IgD-negative memory B cell (primary cell): ENCODE measurements around the gene NUDT7. TPM values are rescaled to one million over a fixed set of nuclear protein-coding genes. Genes with fewer than 3 reads are reported as not detected.

Source experiments
- H3K27ac Mint-ChIP-seq, 3 donors: one replicate each; pipeline ENCODE4 v1.8.0; 2020 to 2022; ENCODE audit warnings: mild to moderate bottlenecking in 3 of 3, mixed read lengths in 3 of 3, moderate library complexity in 1 of 3
- H3K27me3 Mint-ChIP-seq: one replicate; pipeline ENCODE4 v1.8.0; 2021; ENCODE audit warnings: mixed read lengths
- H3K36me3 Mint-ChIP-seq: one replicate; pipeline ENCODE4 v1.8.0; 2020; ENCODE audit warnings: mild to moderate bottlenecking, mixed read lengths
- H3K4me1 Mint-ChIP-seq, 3 donors: one replicate each; pipeline ENCODE4 v1.8.0; 2020 to 2022; ENCODE audit warnings: mixed read lengths in 3 of 3, mild to moderate bottlenecking in 1 of 3
- H3K4me3 Mint-ChIP-seq, 4 donors: one replicate each; pipeline ENCODE4 v1.8.0; 2020 to 2022; ENCODE audit warnings: mild to moderate bottlenecking in 4 of 4, mixed read lengths in 4 of 4, moderate library complexity in 3 of 4
- H3K9me3 Mint-ChIP-seq, 3 donors: one replicate each; pipeline ENCODE4 v1.8.0; 2020 to 2021; ENCODE audit warnings: mixed read lengths in 3 of 3, mild to moderate bottlenecking in 1 of 3
- polyA plus RNA-seq: library from polyadenylated mRNA; unstranded; fragments of 300-500 nt; fragmentation: Illumina TruSeq; gene quantifications from one replicate; pipeline ENCODE4 v1.2.3, GENCODE V29; 2021

NUDT7 gene
- polyA plus RNA-seq, 1 donor from 2014 or later: 8.8 TPM

GRCh38 chr16:77782694-77783093 lies 60.4 kb downstream of the NUDT7 start:
- Mint-ChIP-seq H3K4me1 (peaks cover 0 to 6% (median 3%) of the 10 kb centered on the region in 3 donors), H3K27me3 (peaks cover 16% of the 10 kb centered on the region), H3K4me3 (no peak overlapping the region), H3K36me3 (no peaks in the 10 kb centered on the region), H3K27ac (no peak overlapping the region), H3K9me3 (peaks cover 0 to 2% (median 0%) of the 10 kb centered on the region in 3 donors)

GRCh38 chr16:77784441-77785372 lies 62.4 kb downstream of the NUDT7 start:
- Mint-ChIP-seq H3K27me3 (peaks cover 30% of the 10 kb centered on the region), H3K4me1 (peaks cover 0 to 10% (median 6%) of the 10 kb centered on the region in 3 donors), H3K36me3 (no peaks in the 10 kb centered on the region), H3K27ac (no peak overlapping the region), H3K9me3 (peaks cover 0 to 2% (median 0%) of the 10 kb centered on the region in 3 donors), H3K4me3 (no peak overlapping the region)

DNA sequence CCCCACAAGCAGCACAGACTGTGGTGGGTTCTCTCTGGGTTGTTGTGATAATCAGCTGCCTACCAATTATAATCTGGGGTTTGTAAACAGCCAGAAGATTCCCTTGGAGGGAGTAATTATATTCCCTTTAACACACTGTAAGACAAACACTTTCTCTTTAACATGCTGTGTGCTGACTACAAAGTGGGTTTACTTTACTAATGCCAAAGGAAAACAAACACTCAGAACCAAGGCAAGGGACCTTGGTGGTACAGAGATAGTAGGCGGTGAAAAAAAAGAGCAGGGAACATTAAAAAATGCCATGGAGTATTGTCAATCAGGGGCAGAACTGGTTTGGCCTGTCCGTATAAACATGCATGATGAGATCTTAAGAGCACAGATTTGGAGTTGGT lies 63.1 kb downstream of the NUDT7 start:
- Mint-ChIP-seq H3K27me3 (peaks cover 37% of the 10 kb centered on the region), H3K4me3 (no peak overlapping the region), H3K9me3 (peaks cover 0 to 2% (median 0%) of the 10 kb centered on the region in 3 donors), H3K4me1 (peaks cover 0 to 10% (median 6%) of the 10 kb centered on the region in 3 donors), H3K27ac (no peak overlapping the region), H3K36me3 (no peaks in the 10 kb centered on the region)

- peaks cover 41% of the 10 kb centered on the region for H3K27me3 Mint-ChIP-seq
- H3K27ac Mint-ChIP-seq: no peak overlapping the region
- H3K9me3 Mint-ChIP-seq: peaks cover 0 to 2% (median 0%) of the 10 kb centered on the region in 3 donors
- peaks cover 0 to 10% (median 6%) of the 10 kb centered on the region in 3 donors for H3K4me1 Mint-ChIP-seq
- no peaks in the 10 kb centered on the region for H3K36me3 Mint-ChIP-seq
- H3K4me3 Mint-ChIP-seq: no peak overlapping the region
Measured at GRCh38 chr16:77786186-77786847, 64.0 kb downstream of the NUDT7 start.

GRCh38 chr16:77787452-77787851 lies 65.1 kb downstream of the NUDT7 start:
- Mint-ChIP-seq H3K27ac (no peak overlapping the region), H3K36me3 (no peaks in the 10 kb centered on the region), H3K27me3 (peaks cover 44% of the 10 kb centered on the region), H3K4me1 (peaks cover 0 to 10% (median 6%) of the 10 kb centered on the region in 3 donors), H3K4me3 (peak overlapping the region in 1 of 4 donors; percentile 1), H3K9me3 (peaks cover 0 to 2% (median 0%) of the 10 kb centered on the region in 3 donors)

DNA sequence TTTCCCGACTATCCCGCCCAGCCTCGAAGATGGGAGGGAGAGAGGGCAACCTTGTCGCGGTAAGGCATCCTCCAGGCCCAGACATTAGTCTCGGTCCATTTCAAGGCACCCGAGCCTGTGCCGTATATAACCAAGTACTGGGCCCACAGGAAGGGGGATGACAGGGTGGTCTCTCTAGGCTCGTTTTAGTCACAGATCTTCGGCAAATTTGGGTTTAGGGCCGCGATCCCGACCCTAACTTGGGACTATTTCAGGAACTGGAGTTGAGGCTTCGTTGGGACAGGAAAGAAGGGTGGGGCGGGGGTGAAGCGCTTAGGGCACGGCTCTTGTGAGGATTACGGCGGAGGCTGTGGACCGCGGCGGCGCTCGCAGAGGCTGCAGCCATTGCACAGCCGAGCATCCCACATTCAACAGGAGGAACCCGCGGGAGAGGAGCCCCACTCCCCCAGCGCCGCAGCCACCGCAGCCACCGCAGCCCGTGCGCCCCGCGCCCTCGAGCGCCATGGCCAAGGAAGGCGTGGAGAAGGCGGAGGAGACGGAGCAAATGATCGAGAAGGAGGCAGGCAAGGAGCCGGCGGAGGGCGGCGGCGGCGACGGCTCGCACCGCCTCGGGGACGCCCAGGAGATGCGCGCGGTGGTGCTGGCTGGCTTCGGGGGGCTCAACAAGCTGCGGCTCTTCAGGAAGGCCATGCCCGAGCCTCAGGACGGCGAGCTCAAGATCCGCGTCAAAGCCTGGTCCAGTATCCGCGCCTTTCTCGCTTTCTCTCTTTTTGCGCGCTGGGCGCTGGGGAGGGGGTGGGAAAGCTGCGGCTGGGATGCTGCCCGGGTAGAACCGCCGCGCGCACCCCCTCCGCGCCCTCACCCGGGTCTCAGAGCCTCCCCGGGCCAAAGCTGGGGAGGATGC lies 66.1 kb downstream of the NUDT7 start, which contains the start of gene VAT1L:
Gene VAT1L (plus strand): TSS at position 384 of the 904 bp plus-strand sequence. CDS start 119 bp downstream, at position 503.
- peaks cover 0 to 10% (median 6%) of the 10 kb centered on the region in 3 donors for H3K4me1 Mint-ChIP-seq
- H3K36me3 Mint-ChIP-seq: no peaks in the 10 kb centered on the region

DNA sequence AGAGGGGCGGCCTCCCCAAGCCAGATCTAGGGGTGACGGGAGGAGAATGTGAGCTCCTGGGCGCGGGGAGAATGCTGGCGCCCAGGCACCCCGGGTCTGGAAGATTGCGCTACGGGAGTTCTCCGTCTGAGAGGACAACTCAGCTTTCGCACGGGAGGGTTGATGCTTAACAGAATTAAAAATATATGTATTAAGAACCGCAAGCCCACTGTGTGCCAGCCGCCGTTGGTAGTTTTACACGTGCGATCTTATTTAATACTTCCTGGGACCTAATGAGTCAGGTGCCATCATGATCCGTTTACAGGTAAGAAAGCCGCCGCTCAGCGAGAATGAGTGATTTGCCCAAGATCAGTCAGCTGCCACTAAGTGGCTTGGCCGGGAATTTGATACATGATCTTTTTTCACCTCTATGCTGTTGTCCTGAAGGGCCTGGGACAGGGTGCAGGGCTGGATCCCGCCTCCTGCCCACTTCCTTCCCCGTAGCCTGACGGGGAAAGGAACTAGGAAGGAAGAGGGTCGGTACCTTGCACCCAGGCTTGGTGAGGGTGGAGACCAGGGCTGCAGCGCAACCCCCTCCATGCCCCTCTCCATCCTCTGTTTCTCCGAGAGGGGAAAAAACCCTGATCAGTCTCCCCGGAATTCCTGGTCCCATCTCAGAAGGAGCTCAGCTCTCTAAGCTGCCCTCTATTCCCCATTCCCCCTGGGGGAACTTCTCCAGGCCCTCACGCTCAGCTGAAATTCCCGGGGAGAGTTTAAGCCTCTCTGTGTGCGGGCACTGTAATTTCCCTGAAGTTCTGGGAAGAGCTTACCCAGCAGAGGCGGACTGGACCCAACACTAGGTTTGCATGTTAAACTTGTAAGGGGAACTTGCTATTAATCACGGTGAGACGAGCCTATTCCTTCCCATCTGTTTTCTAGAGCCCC lies 67.0 kb downstream of the NUDT7 start:
- no peaks in the 10 kb centered on the region for H3K36me3 Mint-ChIP-seq
- peaks cover 0 to 2% (median 0%) of the 10 kb centered on the region in 3 donors for H3K9me3 Mint-ChIP-seq
- H3K27ac Mint-ChIP-seq: no peak overlapping the region
- H3K27me3 Mint-ChIP-seq: peaks cover 47% of the 10 kb centered on the region
- peaks cover 0 to 10% (median 6%) of the 10 kb centered on the region in 3 donors for H3K4me1 Mint-ChIP-seq
- H3K4me3 Mint-ChIP-seq: peak overlapping the region in 3 of 4 donors; percentile 16 to 75 (median 63)

More for the DNA sequence above, 66.1 kb downstream of the NUDT7 start, which contains the start of gene VAT1L:
- Mint-ChIP-seq H3K9me3 (peaks cover 0 to 2% (median 0%) of the 10 kb centered on the region in 3 donors), H3K27ac (no peak within 1 kb of the TSS), H3K4me3 (peak within 1 kb of the TSS in 3 of 4 donors; percentile 75 to 89 (median 75)), H3K27me3 (peaks cover 44% of the 10 kb centered on the region)

DNA sequence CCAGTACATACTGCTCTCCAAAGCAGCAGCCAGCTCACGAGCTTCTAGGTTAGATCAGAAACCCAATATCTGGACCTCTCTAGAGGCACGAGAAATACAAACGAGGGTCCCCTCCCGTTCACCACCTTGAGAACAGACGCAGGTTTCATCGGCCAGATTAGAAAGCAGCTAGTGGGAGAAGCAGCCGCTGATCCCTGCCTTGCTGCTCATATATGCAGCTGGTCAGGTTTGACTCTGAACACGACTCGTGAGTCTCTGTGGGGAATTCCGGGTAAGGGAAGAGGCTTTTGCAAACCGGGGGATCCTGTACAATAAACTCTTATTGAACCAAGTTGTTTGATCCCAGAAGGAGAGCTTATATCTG lies 67.7 kb downstream of the NUDT7 start:
- no peak overlapping the region for H3K27ac Mint-ChIP-seq
- H3K4me1 Mint-ChIP-seq: peaks cover 0 to 10% (median 6%) of the 10 kb centered on the region in 3 donors
- H3K9me3 Mint-ChIP-seq: peaks cover 0 to 2% (median 0%) of the 10 kb centered on the region in 3 donors
- peak overlapping the region in 2 of 4 donors; percentile 11 to 31 for H3K4me3 Mint-ChIP-seq
- H3K27me3 Mint-ChIP-seq: peaks cover 47% of the 10 kb centered on the region
- H3K36me3 Mint-ChIP-seq: no peaks in the 10 kb centered on the region

DNA sequence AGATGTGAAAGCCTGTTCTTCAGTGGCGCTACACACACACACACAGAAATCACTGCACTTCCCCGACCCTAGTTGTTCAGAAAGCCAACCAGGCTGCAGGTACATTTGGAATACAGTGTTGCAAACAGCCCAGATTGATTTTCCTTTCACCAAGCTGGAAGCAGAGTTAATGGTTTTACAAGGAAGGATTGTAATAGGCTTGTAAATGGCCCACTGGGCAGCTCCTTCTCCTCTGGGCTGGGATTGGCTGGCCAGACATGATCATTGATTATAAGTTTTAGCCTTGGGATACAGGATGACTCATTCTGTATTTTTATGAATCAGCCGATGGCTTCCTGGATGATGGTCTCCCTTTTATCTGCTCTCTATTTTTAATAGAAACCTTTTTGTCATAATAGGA lies 68.6 kb downstream of the NUDT7 start:
- H3K36me3 Mint-ChIP-seq: no peaks in the 10 kb centered on the region
- peaks cover 0 to 10% (median 6%) of the 10 kb centered on the region in 3 donors for H3K4me1 Mint-ChIP-seq
- H3K4me3 Mint-ChIP-seq: no peak overlapping the region
- H3K27ac Mint-ChIP-seq: no peak overlapping the region
- peaks cover 44% of the 10 kb centered on the region for H3K27me3 Mint-ChIP-seq
- H3K9me3 Mint-ChIP-seq: peaks cover 0 to 2% (median 0%) of the 10 kb centered on the region in 3 donors

Other genes starting within 250 kb of the NUDT7 start
- gene VAT1L, start 66.0 kb downstream of the NUDT7 start, polyA plus RNA-seq: not detected